ENCODE measurements around the gene METRNL.

- TF ChIP-seq, protein P1, sequence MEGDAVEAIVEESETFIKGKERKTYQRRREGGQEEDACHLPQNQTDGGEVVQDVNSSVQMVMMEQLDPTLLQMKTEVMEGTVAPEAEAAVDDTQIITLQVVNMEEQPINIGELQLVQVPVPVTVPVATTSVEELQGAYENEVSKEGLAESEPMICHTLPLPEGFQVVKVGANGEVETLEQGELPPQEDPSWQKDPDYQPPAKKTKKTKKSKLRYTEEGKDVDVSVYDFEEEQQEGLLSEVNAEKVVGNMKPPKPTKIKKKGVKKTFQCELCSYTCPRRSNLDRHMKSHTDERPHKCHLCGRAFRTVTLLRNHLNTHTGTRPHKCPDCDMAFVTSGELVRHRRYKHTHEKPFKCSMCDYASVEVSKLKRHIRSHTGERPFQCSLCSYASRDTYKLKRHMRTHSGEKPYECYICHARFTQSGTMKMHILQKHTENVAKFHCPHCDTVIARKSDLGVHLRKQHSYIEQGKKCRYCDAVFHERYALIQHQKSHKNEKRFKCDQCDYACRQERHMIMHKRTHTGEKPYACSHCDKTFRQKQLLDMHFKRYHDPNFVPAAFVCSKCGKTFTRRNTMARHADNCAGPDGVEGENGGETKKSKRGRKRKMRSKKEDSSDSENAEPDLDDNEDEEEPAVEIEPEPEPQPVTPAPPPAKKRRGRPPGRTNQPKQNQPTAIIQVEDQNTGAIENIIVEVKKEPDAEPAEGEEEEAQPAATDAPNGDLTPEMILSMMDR (IDR thresholded peaks at IDR 0.05 in 2 of 3, conservative IDR thresholded peaks at IDR 0.05 in 1 of 3; ENCODE audit: borderline replicate concordance in 1 of 3, insufficient read depth in 1 of 3, low read depth in 2 of 3, low read length in 2 of 3) = no peak
- TF ChIP-seq EZH2 (IDR thresholded peaks at IDR 0.05) (no peak), POLR2A (IDR thresholded peaks at IDR 0.05; ENCODE audit: borderline replicate concordance, extremely low read depth, insufficient read depth, insufficient read length) (no peak), EZH2phosphoT487 (IDR thresholded peaks at IDR 0.05; ENCODE audit: borderline replicate concordance) (no peak), CEBPB (IDR thresholded peaks at IDR 0.05; ENCODE audit: low read depth) (no peak), RAD21 (IDR thresholded peaks at IDR 0.05; ENCODE audit: low read depth) (no peak), TCF7L2 (IDR thresholded peaks at IDR 0.05; ENCODE audit: borderline replicate concordance, extremely low read depth, insufficient read depth, insufficient read length) (no peak), ZBTB33 (IDR thresholded peaks at IDR 0.05; ENCODE audit: extremely low read depth, insufficient replicate concordance, low read length) (no peak), SP1 (IDR thresholded peaks at IDR 0.05; ENCODE audit: low read depth) (no peak)
These were observed 18.4 kb downstream of the METRNL start for GRCh38 chr17:83097831-83098230.
